ENCODE data around the gene SKA3. TPM values are rescaled to one million over a fixed set of nuclear protein-coding genes. Genes with fewer than 3 reads are reported as not detected.
"Not testable (repeated sequence)": the region's sequence is repeated elsewhere in the genome, so short reads cannot be mapped to it uniquely, and the experiment has no call there.

Gene SKA3
- total RNA-seq, 4 donors from 2014 or later, result 1.00 to 1.6 (median 1.6) TPM; not detected in 1

- TF ChIP-seq POLR2AphosphoS5 (IDR thresholded peaks at IDR 0.05), result no peak
- no peak for TF ChIP-seq CTCF (IDR thresholded peaks at IDR 0.05)
- no peak for TF ChIP-seq POLR2A (IDR thresholded peaks at IDR 0.05)
- TF ChIP-seq EP300 (IDR thresholded peaks at IDR 0.05; ENCODE audit: low read depth), result no peak
- no peak overlapping the region for H3K27ac ChIP-seq
- no peak for DNase-seq
- in situ Hi-C loops (cut with MboI; ENCODE audit: low pct_ligation_motif_present in 1 of 4, low pct_unique_long_range_greater_than_20kb in 1 of 4, low sequenced_read_pairs in 3 of 4) (no loop called here), intact Hi-C loops (cut with DNase I; ENCODE audit: low total_unique reads) (no loop called here)
- no peaks in the 10 kb centered on the region for H3K27me3 ChIP-seq
- no peaks in the 10 kb centered on the region for H3K36me3 ChIP-seq
- H3K4me1 ChIP-seq, result no peaks in the 10 kb centered on the region
- no peaks in the 10 kb centered on the region for H3K9me3 ChIP-seq
- H3K4me3 ChIP-seq, result no peak overlapping the region
- 86% methylated on average over 3 of the region's 3 CpGs; no CpG with 5 or more reads in 1 of the 2 donors for WGBS, 2 donors (ENCODE audit: low coverage in 1 of 2)
These were observed 32.4 kb upstream of the SKA3 start for GRCh38 chr13:21208652-21209154.

GRCh38 chr13:21202767-21203531 lies 26.6 kb upstream of the SKA3 start:
- WGBS, 2 donors (ENCODE audit: low coverage in 1 of 2), result 40 to 46% methylated on average over 1 to 3 of the region's 3 CpGs
- H3K36me3 ChIP-seq, result no peaks in the 10 kb centered on the region
- intact Hi-C loops (cut with DNase I; ENCODE audit: low total_unique reads), result no loop called here
- H3K4me3 ChIP-seq, result no peak overlapping the region
- no peaks in the 10 kb centered on the region for H3K27me3 ChIP-seq
- no peak overlapping the region for H3K27ac ChIP-seq
- H3K4me1 ChIP-seq, result no peaks in the 10 kb centered on the region
- H3K9me3 ChIP-seq, result no peaks in the 10 kb centered on the region
- no peak for TF ChIP-seq EP300 (IDR thresholded peaks at IDR 0.05; ENCODE audit: low read depth)
- TF ChIP-seq POLR2A (IDR thresholded peaks at IDR 0.05), result no peak
- no peak for TF ChIP-seq CTCF (IDR thresholded peaks at IDR 0.05)
- no peak for TF ChIP-seq POLR2AphosphoS5 (IDR thresholded peaks at IDR 0.05)
- in situ Hi-C loops (cut with MboI; ENCODE audit: low pct_ligation_motif_present in 1 of 4, low pct_unique_long_range_greater_than_20kb in 1 of 4, low sequenced_read_pairs in 3 of 4), result no loop called here
- no peak for DNase-seq

GRCh38 chr13:21201456-21202190 lies 25.3 kb upstream of the SKA3 start:
- H3K27me3 ChIP-seq; in situ Hi-C loops (cut with MboI; ENCODE audit: low pct_ligation_motif_present in 1 of 4, low pct_unique_long_range_greater_than_20kb in 1 of 4, low sequenced_read_pairs in 3 of 4); intact Hi-C loops (cut with DNase I; ENCODE audit: low total_unique reads); H3K27ac ChIP-seq; H3K4me3 ChIP-seq; H3K9me3 ChIP-seq; DNase-seq; H3K4me1 ChIP-seq; H3K36me3 ChIP-seq: not testable (repeated sequence)

- H3K4me1 ChIP-seq; intact Hi-C loops (cut with DNase I; ENCODE audit: low total_unique reads); H3K27ac ChIP-seq; H3K9me3 ChIP-seq; H3K36me3 ChIP-seq; in situ Hi-C loops (cut with MboI; ENCODE audit: low pct_ligation_motif_present in 1 of 4, low pct_unique_long_range_greater_than_20kb in 1 of 4, low sequenced_read_pairs in 3 of 4); DNase-seq; H3K4me3 ChIP-seq; H3K27me3 ChIP-seq: not testable (repeated sequence)
- 73% methylated on average over 3 of the region's 4 CpGs; no CpG with 5 or more reads in 1 of the 2 donors for WGBS, 2 donors (ENCODE audit: low coverage in 1 of 2)
These were observed 22.0 kb upstream of the SKA3 start for GRCh38 chr13:21198391-21198790.

GRCh38 chr13:21197606-21198225 lies 21.4 kb upstream of the SKA3 start:
- H3K27ac ChIP-seq; H3K9me3 ChIP-seq; intact Hi-C loops (cut with DNase I; ENCODE audit: low total_unique reads); H3K4me1 ChIP-seq; DNase-seq; H3K27me3 ChIP-seq; H3K4me3 ChIP-seq; in situ Hi-C loops (cut with MboI; ENCODE audit: low pct_ligation_motif_present in 1 of 4, low pct_unique_long_range_greater_than_20kb in 1 of 4, low sequenced_read_pairs in 3 of 4); H3K36me3 ChIP-seq: not testable (repeated sequence)
- 79 to 88% methylated on average over 4 to 9 of the region's 9 CpGs for WGBS, 2 donors (ENCODE audit: low coverage in 1 of 2)

- H3K36me3 ChIP-seq; intact Hi-C loops (cut with DNase I; ENCODE audit: low total_unique reads); H3K27me3 ChIP-seq; DNase-seq; H3K27ac ChIP-seq; H3K4me1 ChIP-seq; in situ Hi-C loops (cut with MboI; ENCODE audit: low pct_ligation_motif_present in 1 of 4, low pct_unique_long_range_greater_than_20kb in 1 of 4, low sequenced_read_pairs in 3 of 4); H3K4me3 ChIP-seq; H3K9me3 ChIP-seq: not testable (repeated sequence)
- WGBS, 2 donors (ENCODE audit: low coverage in 1 of 2), result 77% methylated on average over 2 of the region's 2 CpGs; no CpG with 5 or more reads in 1 of the 2 donors
These were observed 18.4 kb upstream of the SKA3 start for GRCh38 chr13:21194756-21195155.

GRCh38 chr13:21186410-21186809 lies 10.1 kb upstream of the SKA3 start:
- H3K4me3 ChIP-seq; DNase-seq; H3K9me3 ChIP-seq; H3K4me1 ChIP-seq; intact Hi-C loops (cut with DNase I; ENCODE audit: low total_unique reads); H3K36me3 ChIP-seq; in situ Hi-C loops (cut with MboI; ENCODE audit: low pct_ligation_motif_present in 1 of 4, low pct_unique_long_range_greater_than_20kb in 1 of 4, low sequenced_read_pairs in 3 of 4); H3K27me3 ChIP-seq; H3K27ac ChIP-seq: not testable (repeated sequence)
- no CpG with 5 or more reads among the region's 35 CpGs for WGBS, 2 donors (ENCODE audit: low coverage in 1 of 2)

Measured in transverse colon (tissue), 4 donors.